ENCODE measurements around the gene FRMPD4.

GRCh38 chrX:12721042-12721441 lies 582.8 kb downstream of the FRMPD4 start:
- TF ChIP-seq, protein P1, sequence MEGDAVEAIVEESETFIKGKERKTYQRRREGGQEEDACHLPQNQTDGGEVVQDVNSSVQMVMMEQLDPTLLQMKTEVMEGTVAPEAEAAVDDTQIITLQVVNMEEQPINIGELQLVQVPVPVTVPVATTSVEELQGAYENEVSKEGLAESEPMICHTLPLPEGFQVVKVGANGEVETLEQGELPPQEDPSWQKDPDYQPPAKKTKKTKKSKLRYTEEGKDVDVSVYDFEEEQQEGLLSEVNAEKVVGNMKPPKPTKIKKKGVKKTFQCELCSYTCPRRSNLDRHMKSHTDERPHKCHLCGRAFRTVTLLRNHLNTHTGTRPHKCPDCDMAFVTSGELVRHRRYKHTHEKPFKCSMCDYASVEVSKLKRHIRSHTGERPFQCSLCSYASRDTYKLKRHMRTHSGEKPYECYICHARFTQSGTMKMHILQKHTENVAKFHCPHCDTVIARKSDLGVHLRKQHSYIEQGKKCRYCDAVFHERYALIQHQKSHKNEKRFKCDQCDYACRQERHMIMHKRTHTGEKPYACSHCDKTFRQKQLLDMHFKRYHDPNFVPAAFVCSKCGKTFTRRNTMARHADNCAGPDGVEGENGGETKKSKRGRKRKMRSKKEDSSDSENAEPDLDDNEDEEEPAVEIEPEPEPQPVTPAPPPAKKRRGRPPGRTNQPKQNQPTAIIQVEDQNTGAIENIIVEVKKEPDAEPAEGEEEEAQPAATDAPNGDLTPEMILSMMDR (conservative IDR thresholded peaks at IDR 0.05 in 1 of 2, IDR thresholded peaks at IDR 0.05 in 1 of 2; ENCODE audit: low read depth in 1 of 2, low read length in 2 of 2) = no peak
- TF ChIP-seq EZH2 (IDR thresholded peaks at IDR 0.05; ENCODE audit: low read length, missing control alignments) = no peak
